ENCODE results near the gene CIAPIN1.

The CIAPIN1 gene

GRCh38 chr16:57447186-57447962, at the start of gene CIAPIN1, which contains the start of gene COQ9:
Gene CIAPIN1, minus strand, starts transcription at chr16:57447385. Its CDS starts 6,457 bp downstream, at chr16:57440928.
Gene COQ9, plus strand, starts transcription at chr16:57447479. Its CDS starts 27 bp downstream, at chr16:57447506.
- no peaks in the 10 kb centered on the region for H3K9me3 ChIP-seq (ENCODE audit: control insufficient read depth, low read length)
- H3K4me1 ChIP-seq (ENCODE audit: control insufficient read depth, insufficient read depth, low read length), result peaks cover 11% of the 10 kb centered on the region
- H3K9ac ChIP-seq (ENCODE audit: low read length), result peak within 1 kb of the TSS; percentile 94
- H3K36me3 ChIP-seq (ENCODE audit: control insufficient read depth, insufficient read depth, low read length), result no peaks in the 10 kb centered on the region
- H3K4me3 ChIP-seq (ENCODE audit: low read length), result peak within 1 kb of the TSS; percentile 65
- no peaks in the 10 kb centered on the region for H3K27me3 ChIP-seq (ENCODE audit: control insufficient read depth, insufficient read depth, low read length)

GRCh38 chr16:57493767-57494166, 46.6 kb upstream of the CIAPIN1 start:
- H3K36me3 ChIP-seq (ENCODE audit: control insufficient read depth, insufficient read depth, low read length), result no peaks in the 10 kb centered on the region
- H3K4me3 ChIP-seq (ENCODE audit: low read length), result no peak overlapping the region
- H3K27me3 ChIP-seq (ENCODE audit: control insufficient read depth, insufficient read depth, low read length), result peaks cover 3% of the 10 kb centered on the region
- H3K9me3 ChIP-seq (ENCODE audit: control insufficient read depth, low read length), result no peaks in the 10 kb centered on the region
- no peak overlapping the region for H3K9ac ChIP-seq (ENCODE audit: low read length)
- H3K4me1 ChIP-seq (ENCODE audit: control insufficient read depth, insufficient read depth, low read length), result no peaks in the 10 kb centered on the region

- Histone ChIP-seq H3K36me3 (ENCODE audit: control insufficient read depth, insufficient read depth, low read length) (no peaks in the 10 kb centered on the region), H3K27me3 (ENCODE audit: control insufficient read depth, insufficient read depth, low read length) (no peaks in the 10 kb centered on the region), H3K4me1 (ENCODE audit: control insufficient read depth, insufficient read depth, low read length) (peaks cover 22% of the 10 kb centered on the region), H3K4me3 (ENCODE audit: low read length) (no peak overlapping the region), H3K9me3 (ENCODE audit: control insufficient read depth, low read length) (no peaks in the 10 kb centered on the region), H3K9ac (ENCODE audit: low read length) (no peak overlapping the region)
These were observed 42.0 kb upstream of the CIAPIN1 start for GRCh38 chr16:57489229-57489628.

- H3K4me3 ChIP-seq (ENCODE audit: low read length), result no peak overlapping the region
- H3K4me1 ChIP-seq (ENCODE audit: control insufficient read depth, insufficient read depth, low read length), result peaks cover 29% of the 10 kb centered on the region
- no peak overlapping the region for H3K9ac ChIP-seq (ENCODE audit: low read length)
- H3K36me3 ChIP-seq (ENCODE audit: control insufficient read depth, insufficient read depth, low read length), result no peaks in the 10 kb centered on the region
- no peaks in the 10 kb centered on the region for H3K27me3 ChIP-seq (ENCODE audit: control insufficient read depth, insufficient read depth, low read length)
- H3K9me3 ChIP-seq (ENCODE audit: control insufficient read depth, low read length), result no peaks in the 10 kb centered on the region
These were observed 40.0 kb upstream of the CIAPIN1 start for GRCh38 chr16:57486858-57487834.

GRCh38 chr16:57485916-57486857, 39.0 kb upstream of the CIAPIN1 start, which contains the start of gene DOK4:
Gene DOK4, minus strand, starts transcription at chr16:57486493. Its CDS starts 6,986 bp downstream, at chr16:57479507.
- H3K9ac ChIP-seq (ENCODE audit: low read length), result peak within 1 kb of the TSS; percentile 96
- no peaks in the 10 kb centered on the region for H3K9me3 ChIP-seq (ENCODE audit: control insufficient read depth, low read length)
- peak within 1 kb of the TSS; percentile 69 for H3K4me3 ChIP-seq (ENCODE audit: low read length)
- H3K36me3 ChIP-seq (ENCODE audit: control insufficient read depth, insufficient read depth, low read length), result no peaks in the 10 kb centered on the region
- H3K4me1 ChIP-seq (ENCODE audit: control insufficient read depth, insufficient read depth, low read length), result peaks cover 33% of the 10 kb centered on the region
- no peaks in the 10 kb centered on the region for H3K27me3 ChIP-seq (ENCODE audit: control insufficient read depth, insufficient read depth, low read length)

GRCh38 chr16:57485091-57485915, 38.1 kb upstream of the CIAPIN1 start:
- Histone ChIP-seq H3K36me3 (ENCODE audit: control insufficient read depth, insufficient read depth, low read length) (no peaks in the 10 kb centered on the region), H3K9me3 (ENCODE audit: control insufficient read depth, low read length) (no peaks in the 10 kb centered on the region), H3K4me3 (ENCODE audit: low read length) (peak overlapping the region; percentile 69), H3K9ac (ENCODE audit: low read length) (peak overlapping the region; percentile 96), H3K4me1 (ENCODE audit: control insufficient read depth, insufficient read depth, low read length) (peaks cover 42% of the 10 kb centered on the region), H3K27me3 (ENCODE audit: control insufficient read depth, insufficient read depth, low read length) (no peaks in the 10 kb centered on the region)

GRCh38 chr16:57484515-57485005, 37.4 kb upstream of the CIAPIN1 start:
- Histone ChIP-seq H3K4me3 (ENCODE audit: low read length) (peak overlapping the region; percentile 69), H3K27me3 (ENCODE audit: control insufficient read depth, insufficient read depth, low read length) (no peaks in the 10 kb centered on the region), H3K9ac (ENCODE audit: low read length) (peak overlapping the region; percentile 96), H3K4me1 (ENCODE audit: control insufficient read depth, insufficient read depth, low read length) (peaks cover 49% of the 10 kb centered on the region), H3K36me3 (ENCODE audit: control insufficient read depth, insufficient read depth, low read length) (no peaks in the 10 kb centered on the region), H3K9me3 (ENCODE audit: control insufficient read depth, low read length) (no peaks in the 10 kb centered on the region)

GRCh38 chr16:57483725-57484514, 36.7 kb upstream of the CIAPIN1 start:
- Histone ChIP-seq H3K9ac (ENCODE audit: low read length) (peak overlapping the region; percentile 31), H3K36me3 (ENCODE audit: control insufficient read depth, insufficient read depth, low read length) (no peaks in the 10 kb centered on the region), H3K4me3 (ENCODE audit: low read length) (no peak overlapping the region), H3K9me3 (ENCODE audit: control insufficient read depth, low read length) (no peaks in the 10 kb centered on the region), H3K27me3 (ENCODE audit: control insufficient read depth, insufficient read depth, low read length) (no peaks in the 10 kb centered on the region), H3K4me1 (ENCODE audit: control insufficient read depth, insufficient read depth, low read length) (peaks cover 55% of the 10 kb centered on the region)

- Histone ChIP-seq H3K27me3 (ENCODE audit: control insufficient read depth, insufficient read depth, low read length) (no peaks in the 10 kb centered on the region), H3K36me3 (ENCODE audit: control insufficient read depth, insufficient read depth, low read length) (no peaks in the 10 kb centered on the region), H3K4me3 (ENCODE audit: low read length) (no peak overlapping the region), H3K9me3 (ENCODE audit: control insufficient read depth, low read length) (no peaks in the 10 kb centered on the region), H3K4me1 (ENCODE audit: control insufficient read depth, insufficient read depth, low read length) (peaks cover 65% of the 10 kb centered on the region), H3K9ac (ENCODE audit: low read length) (no peak overlapping the region)
These were observed 35.8 kb upstream of the CIAPIN1 start for GRCh38 chr16:57482845-57483545.

Data from mucosa of stomach (tissue), 1 donor.